ENCODE data around the gene SDHAF3. TPM values are rescaled to one million over a fixed set of nuclear protein-coding genes. Genes with fewer than 3 reads are reported as not detected.

The SDHAF3 gene
- total RNA-seq, 1 donor from 2014 or later = 18.0 TPM

- Histone ChIP-seq H3K27me3 (ENCODE audit: control insufficient read depth, insufficient read depth, low read length) (no peaks in the 10 kb centered on the region), H3K36me3 (ENCODE audit: control insufficient read depth, insufficient read depth, low read length) (no peaks in the 10 kb centered on the region), H3K4me3 (ENCODE audit: low read depth, low read length) (no peak overlapping the region)
- TF ChIP-seq CTCF (IDR thresholded peaks at IDR 0.05; ENCODE audit: insufficient read depth, low read length, poor library complexity, severe bottlenecking) = no peak
- no peak for DNase-seq (ENCODE audit: low read depth)
These were observed 101.3 kb downstream of the SDHAF3 start for GRCh38 chr7:97218767-97219166.

- no peak overlapping the region for H3K4me3 ChIP-seq (ENCODE audit: low read depth, low read length)
- H3K27me3 ChIP-seq (ENCODE audit: control insufficient read depth, insufficient read depth, low read length) = no peaks in the 10 kb centered on the region
- TF ChIP-seq CTCF (IDR thresholded peaks at IDR 0.05; ENCODE audit: insufficient read depth, low read length, poor library complexity, severe bottlenecking) = no peak
- no peaks in the 10 kb centered on the region for H3K36me3 ChIP-seq (ENCODE audit: control insufficient read depth, insufficient read depth, low read length)
- no peak for DNase-seq (ENCODE audit: low read depth)
These were observed 101.7 kb downstream of the SDHAF3 start for GRCh38 chr7:97219237-97219636.

DNA sequence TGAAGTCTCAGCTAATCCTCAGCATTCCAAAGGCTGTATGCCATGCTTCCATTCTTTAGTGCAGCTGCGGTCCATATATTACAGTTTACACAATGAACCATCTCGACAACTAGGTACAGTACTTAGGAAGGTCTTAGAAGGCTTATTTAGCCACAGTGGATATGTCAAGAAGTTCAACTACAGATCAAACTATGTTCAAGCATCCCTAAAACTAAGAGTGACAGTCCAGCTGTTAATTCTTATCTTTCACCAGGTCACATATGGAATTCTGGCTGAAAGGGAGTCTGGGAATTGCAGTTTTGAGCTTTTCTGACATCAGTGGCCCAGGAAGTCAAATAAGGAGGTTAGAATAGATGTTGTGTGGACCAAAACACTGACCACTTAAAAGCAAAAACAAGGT, 106.8 kb downstream of the SDHAF3 start:
- DNase-seq (ENCODE audit: low read depth) = no peak
- Histone ChIP-seq H3K36me3 (ENCODE audit: control insufficient read depth, insufficient read depth, low read length) (no peaks in the 10 kb centered on the region), H3K4me3 (ENCODE audit: low read depth, low read length) (no peak overlapping the region), H3K27me3 (ENCODE audit: control insufficient read depth, insufficient read depth, low read length) (no peaks in the 10 kb centered on the region)
- TF ChIP-seq CTCF (IDR thresholded peaks at IDR 0.05; ENCODE audit: insufficient read depth, low read length, poor library complexity, severe bottlenecking) = no peak

DNA sequence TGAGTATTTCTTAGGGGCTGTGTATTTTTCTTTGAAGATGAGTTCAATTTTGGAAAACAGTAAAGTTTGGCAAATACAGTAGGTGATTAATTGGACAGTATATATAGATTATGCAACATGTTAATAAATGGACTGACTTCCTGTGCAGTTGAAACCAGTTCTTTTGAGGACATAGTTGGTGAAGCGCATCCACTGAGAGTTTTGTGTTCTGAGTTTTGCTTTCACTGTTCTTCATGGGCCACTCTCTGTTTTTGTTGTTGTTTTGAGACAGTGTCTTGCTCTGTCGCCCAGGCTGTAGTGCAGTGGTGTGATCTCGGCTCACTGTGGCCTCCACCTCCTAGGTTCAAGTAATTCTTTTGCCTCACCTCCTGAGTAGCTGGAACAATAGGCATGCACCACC, 109.0 kb downstream of the SDHAF3 start:
- no peaks in the 10 kb centered on the region for H3K36me3 ChIP-seq (ENCODE audit: control insufficient read depth, insufficient read depth, low read length)
- H3K4me3 ChIP-seq (ENCODE audit: low read depth, low read length) = no peak overlapping the region
- no peak for TF ChIP-seq CTCF (IDR thresholded peaks at IDR 0.05; ENCODE audit: insufficient read depth, low read length, poor library complexity, severe bottlenecking)
- H3K27me3 ChIP-seq (ENCODE audit: control insufficient read depth, insufficient read depth, low read length) = no peaks in the 10 kb centered on the region
- DNase-seq (ENCODE audit: low read depth) = no peak

Other genes starting within 250 kb of the SDHAF3 start
- gene DLX6, start 112.1 kb upstream of the SDHAF3 start, total RNA-seq = not detected in 2 replicates
- gene DLX5, start 92.9 kb upstream of the SDHAF3 start, total RNA-seq = not detected in 2 replicates

All from kidney epithelial cell (primary cell).